Fibroblast of gingiva (primary cell): Measurements from ENCODE around the gene PDGFB.
A peak's percentile ranks its signal among the peaks of the same experiment; 100 is the strongest.

Experiments used
- DNase-seq: peaks from one replicate; pipeline ENCODE4 v3.0.0-alpha.2; 2011; ENCODE audit warnings: low read depth

PDGFB gene

GRCh38 chr22:39254122-39254521 lies 9.3 kb upstream of the PDGFB start:
- no peak for DNase-seq

DNA sequence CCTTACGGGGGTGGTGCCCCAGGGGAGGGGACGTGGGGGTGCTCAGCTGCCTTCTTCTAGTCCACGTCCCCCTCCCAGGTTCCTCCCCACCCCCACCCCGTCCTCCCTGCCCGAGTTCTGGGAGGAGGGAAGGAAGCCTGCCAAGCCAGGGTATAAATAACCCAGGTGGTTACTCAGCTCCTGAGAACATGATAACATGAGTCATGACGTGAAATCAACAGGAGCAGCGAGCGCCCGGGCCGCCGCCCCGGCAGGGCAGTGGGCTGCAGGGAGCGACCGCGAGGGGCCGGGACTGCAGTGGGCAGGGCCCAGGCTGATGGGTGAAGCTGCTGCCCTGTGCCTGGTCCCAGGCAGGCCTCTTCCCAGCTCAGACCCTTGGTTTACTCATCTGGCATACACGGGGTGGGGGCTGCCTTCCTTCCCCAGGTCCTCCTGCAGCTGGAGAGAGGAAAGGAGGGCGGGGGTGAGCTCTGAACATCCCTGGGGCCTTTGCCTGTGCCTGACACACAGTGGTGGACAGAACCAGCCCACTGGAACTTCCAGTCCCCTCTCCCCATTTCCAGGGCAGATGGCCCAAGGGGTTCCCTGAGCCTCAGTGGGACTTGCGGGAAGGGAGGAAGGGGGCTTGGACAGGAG lies 8.8 kb upstream of the PDGFB start:
- peak; percentile 10 for DNase-seq

- DNase-seq, result no peak
Measured at GRCh38 chr22:39252461-39253434, 8.0 kb upstream of the PDGFB start.

DNA sequence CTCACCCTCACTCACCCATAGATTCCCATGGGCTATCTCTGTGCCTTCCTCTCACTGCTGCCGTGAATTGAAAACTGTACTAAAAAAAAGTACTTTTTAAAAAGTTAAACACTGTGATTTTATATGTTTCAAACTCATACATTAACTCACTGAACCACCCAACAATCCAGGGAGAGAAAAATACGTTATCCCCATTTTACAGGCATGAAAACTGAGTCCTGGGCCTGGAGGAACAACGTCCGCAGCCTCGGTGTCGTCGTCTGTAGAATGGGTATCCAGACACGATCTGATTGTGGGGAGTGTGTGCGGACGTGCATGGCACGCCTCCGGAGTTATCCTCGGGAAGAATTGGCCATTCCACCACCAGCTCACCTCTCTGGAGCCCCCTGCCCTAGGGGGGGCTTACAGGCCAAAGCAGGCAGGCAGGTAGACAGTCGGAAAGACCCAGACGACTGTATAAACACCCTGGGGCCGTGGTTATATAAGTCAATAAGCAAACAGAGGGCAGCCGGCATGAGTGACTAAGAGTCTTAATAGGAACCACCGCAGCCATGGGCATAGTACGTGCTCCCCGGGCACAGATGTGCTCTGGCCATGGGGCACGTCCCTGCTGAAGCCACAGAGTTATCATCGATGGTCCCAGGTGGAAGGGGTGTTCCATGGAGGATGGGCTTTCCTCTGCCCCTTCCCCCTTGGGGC lies 7.1 kb upstream of the PDGFB start:
- DNase-seq, result no peak

DNA sequence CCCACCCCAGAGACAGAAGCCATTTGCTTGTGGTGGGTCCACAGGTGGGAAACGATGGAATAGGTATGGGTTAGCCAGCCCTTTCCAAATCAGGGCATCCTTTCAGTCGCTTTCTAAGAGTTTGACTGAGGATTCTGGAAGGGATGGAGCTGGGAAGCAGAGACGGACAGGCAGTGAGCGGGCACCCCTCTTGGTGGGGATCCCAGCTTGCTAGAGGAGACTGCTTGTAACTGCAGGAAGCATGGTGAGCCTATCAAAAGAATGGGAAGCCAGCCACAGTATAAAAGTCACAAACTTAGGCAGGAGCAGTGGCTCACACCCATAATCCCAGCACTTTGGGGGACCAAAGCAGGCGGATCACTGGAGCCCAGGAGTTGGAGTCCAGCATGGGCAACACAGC lies 6.1 kb upstream of the PDGFB start:
- DNase-seq, result no peak

DNA sequence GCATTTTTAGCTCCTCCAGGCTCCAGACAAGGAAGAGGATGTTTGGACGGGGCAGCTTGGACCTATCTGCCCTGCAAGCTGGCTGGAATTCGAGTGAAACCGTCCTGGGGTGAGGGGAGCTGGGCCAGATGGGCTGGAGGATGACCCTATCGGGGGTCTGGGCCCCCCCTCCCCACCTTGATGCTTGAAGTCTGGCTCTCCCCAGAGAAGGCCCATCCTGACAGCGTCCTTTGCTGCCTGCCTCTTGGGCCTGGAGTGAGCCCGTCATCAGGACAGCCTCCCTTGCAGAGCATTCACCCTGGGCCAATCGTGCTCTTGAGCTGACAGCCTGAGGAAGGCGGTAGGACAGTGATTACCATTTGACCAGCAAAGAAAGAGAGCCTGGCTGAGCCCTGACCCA lies 5.3 kb upstream of the PDGFB start:
- no peak for DNase-seq

- DNase-seq, result no peak
Measured at GRCh38 chr22:39249086-39249704, 4.4 kb upstream of the PDGFB start.

DNA sequence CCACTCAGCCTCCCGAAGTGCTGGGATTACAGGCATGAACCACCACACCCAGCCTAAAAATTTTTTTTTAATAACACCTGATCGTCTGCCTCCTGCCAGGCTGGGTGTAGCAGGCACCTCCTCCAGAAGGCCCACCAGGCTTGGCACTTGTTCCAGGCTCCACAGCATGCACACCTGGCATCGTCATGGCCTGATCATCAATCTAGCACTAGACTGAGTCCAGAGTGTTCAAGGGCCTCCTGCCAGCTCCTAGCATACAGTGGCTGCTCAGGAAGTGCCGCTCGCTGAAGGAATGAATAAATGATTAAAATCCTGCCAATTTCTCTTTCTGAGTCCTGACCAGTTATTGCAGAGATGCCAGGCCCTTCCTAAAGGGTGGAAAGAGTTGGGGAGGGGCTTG lies 3.5 kb upstream of the PDGFB start:
- DNase-seq, result no peak

DNA sequence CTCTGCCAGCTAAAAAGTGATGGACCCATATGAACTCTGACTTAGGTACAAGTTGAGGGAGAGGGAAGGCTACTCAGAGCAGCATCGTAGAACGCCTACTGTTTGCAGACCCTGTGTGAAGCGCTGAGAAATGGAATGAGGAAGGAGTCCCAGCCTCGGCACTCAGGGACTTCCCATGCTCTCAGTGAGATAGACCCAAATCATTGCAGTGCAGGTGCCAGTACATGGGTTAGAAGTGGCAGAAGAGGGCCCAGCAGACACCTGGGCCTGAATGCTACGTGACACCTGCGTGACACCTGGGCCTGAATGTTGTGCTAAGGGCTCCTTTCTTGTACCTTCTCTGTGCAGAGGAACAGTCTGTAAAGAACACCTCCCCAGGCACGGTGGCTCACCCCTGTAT lies 2.6 kb upstream of the PDGFB start:
- DNase-seq, result no peak

DNA sequence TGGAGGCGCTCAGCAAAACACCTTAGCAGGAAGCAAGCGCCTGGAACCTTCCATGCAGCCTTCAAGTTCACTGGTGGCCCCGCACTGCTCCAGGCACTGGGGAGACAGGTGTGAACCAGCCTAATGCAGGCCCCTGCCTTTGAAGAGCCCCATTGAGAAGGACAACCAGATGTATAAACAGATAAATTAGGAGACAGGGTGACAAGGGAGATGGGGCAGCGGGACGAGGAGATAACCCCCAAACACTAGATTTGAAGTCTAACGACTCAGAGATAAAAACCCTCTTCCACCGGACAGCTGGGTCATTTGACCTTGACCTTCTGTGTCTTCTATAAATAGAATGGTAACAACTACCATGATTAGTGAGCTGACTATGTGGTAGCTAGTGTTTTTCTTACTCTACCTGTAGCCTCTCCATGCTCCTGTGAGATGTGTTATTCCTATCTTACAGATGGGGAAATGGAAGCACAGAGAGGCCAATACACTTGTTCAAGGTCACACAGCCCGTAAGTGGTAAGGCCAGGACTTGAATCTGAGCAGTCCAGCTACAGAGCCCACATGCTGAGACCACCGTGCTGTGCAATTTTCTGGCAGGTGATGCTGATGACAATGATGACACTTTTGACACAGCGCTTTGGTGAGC lies 2.0 kb upstream of the PDGFB start:
- no peak for DNase-seq

DNA sequence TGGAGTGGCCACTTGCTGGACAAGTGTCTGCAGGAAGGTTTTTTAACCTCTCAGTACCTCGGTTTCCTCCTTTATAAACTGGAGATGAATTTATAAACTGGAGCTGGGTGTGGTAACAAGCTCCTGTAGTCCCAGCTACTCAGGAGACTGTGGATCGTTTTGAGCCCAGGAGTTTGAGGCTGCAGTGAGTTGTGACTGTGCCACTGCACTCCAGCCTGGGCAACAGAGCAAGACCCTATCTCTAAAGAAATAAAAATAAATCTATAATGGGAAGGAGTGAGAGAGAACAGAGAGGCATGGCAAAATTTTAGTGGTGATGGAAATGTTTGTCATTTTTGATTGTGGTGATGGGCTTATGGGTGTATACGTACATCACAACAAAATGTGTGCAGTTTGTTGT lies 1.4 kb upstream of the PDGFB start:
- DNase-seq, result no peak

- DNase-seq, result no peak
Measured at GRCh38 chr22:39245130-39246039, 603 bp upstream of the PDGFB start.

DNA sequence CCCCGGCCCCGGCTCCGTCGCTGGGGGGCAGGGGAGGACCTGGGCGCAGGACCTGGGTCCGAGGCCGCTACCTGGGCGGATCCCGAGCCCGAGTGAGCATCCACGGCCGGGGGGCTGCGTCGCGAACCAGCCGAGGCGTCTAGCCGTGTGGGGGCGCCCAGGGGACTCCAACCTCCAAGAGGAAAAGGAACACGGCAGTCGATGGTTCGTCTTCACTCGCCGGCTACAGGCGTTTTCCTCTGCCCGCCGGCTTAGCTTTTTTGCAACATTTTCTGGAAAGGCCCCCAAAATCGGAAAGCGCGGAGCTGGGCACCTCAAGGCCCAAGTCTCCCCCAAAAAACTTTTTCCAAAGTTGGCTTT lies 666 bp downstream of the PDGFB start:
- DNase-seq, result no peak

DNA sequence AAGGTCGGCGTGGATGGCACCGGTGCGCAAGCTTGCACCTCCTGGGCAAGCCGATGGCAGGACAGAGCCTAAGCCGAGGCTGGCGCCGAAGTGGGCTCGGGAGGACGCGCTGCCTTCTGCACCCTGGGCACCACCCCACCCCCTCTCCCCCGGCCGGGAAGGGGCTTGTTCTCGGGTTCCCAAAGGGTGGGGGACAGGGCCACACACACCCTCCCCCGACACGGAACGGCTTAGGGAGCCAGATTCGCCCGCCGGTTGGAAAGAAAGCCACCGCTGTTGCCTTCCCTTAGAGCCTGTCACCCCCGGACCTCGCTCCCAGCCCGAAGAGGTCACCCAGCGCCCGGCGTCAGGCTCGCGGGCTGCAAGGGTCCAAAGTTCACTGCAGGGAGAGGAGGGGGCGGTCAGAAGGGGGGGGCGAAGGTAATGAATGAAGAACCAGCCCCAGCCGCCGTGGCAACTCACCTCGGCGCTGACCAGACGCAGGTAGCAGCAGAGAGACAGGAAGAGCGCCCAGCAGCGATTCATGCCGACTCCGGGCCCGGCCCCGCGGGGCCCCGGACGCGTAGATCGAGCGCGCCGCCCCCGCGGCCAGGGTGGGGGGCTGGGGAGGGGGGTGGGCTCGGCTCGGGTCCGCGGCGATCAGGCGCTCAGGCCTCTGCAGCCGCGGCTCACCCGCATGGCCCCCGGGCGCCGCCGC lies 1.2 kb downstream of the PDGFB start:
- no peak for DNase-seq

DNA sequence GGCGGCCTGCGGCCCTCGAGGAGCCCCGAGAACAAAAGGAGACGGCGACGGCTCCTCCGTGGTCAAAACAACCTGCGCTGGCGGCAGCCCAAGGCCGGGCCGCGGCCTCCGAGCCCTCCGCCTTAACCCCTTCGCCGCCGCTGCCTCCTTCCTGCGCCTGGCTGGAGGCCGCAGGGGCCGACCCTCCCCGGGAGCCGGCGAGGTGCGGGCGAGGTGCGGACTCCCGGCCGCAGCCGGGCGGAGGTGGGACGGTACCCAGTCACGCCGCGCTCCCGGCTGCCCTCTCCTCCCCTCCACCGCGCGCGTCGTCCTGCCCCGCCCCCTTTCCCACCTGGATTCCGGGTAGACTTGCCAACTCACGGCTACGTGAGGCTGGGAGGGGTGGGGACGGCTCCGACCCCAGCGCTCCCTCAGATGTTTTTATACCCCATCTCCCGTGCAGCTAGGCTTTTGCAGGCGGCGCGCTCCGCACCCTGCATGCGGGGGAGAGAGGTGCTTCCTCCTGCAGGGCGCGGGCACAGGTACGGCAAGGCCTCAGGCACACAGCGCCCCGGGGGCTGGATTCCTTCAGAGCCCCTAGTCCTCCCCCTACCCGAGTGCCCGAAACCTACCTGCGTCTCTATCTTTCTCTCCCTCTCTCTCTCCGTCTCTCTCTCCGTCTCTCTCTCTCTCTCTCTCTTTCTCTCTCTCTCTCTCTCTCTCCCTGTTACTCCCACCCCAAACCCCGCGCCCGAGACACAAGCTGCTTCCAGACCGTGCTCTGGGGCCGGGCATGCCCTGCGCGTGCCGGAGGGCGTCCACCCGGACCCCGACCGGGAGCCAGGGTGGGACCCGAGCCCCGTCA lies 2.0 kb downstream of the PDGFB start:
- no peak for DNase-seq

GRCh38 chr22:39241794-39242594 lies 2.8 kb downstream of the PDGFB start:
- no peak for DNase-seq

DNA sequence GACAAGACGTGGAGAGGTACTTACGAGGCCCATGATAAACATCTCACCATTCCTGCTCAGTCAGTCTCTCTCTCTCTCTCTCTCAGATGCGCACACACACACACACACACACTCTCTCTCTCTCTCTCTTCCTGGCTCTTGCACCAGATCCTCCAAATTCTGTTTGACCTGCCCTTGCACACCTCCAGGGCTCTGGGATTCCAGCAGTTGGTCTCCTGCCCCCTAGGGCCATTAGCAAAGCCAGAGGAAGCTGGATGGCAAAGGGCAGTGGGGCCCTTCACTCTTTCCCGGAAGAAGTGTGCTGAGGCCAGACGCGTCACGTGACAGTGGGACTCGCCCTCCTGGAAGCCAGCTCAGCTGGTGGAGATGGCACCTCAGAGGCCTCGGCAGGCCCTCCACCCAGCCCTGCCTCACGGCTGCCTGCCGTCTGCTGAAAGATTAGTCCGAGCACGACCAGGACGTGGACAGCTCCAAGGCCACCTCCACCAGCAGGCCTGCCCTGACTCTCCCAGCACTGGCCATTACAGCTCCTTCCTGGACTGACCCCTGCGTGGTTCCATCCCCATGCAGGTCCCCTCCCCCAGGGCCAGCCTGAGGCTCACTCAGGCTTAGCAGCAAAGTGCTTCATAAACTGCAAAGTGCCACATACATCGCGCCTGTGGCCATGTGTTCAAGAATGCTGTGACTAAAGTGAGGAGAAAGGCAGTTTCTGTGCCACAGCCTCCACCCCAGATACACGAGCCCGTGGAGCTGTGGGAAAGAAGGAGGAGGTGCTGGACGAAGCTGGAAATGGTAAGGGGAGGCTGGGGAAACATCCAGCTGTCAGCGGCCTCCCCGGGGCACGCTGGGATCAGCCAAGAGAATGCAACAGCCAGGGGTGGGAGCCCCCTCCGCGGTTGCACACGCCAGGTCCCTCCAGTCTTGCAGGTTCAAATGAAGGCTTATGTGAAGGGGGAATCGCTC lies 3.7 kb downstream of the PDGFB start:
- DNase-seq, result no peak
